GM12878 (cell line): ENCODE measurements around the gene RNF115. TPM values are rescaled to one million over a fixed set of nuclear protein-coding genes. Genes with fewer than 3 reads are reported as not detected.
A peak's percentile ranks its signal among the peaks of the same experiment; 100 is the strongest.

Experiments
- ATAC-seq: fragments of 200-7000 bp; cut with Tn5 transposase; 3 replicates; pipeline ENCODE4 v1.9.1; 2020; ENCODE audit warnings: mild to moderate bottlenecking, moderate library complexity
- BruUV-seq: library from RNA; stranded (reverse); fragments of 400-500 nt; replicated peaks from 2 replicates; lab custom pipeline; 2021; lab: Mats Ljungman, UMichigan
- CTCF ChIA-PET: fragments of 300-600 bp; sonication (Branson Sonifier 250); formaldehyde crosslinking; extraction: SDS; loops from one replicate; lab custom pipeline; 2021; ENCODE audit warnings: inconsistent platforms; lab: Yijun Ruan, JAX
- POLR2A ChIA-PET: fragments of 350-600 bp; formaldehyde crosslinking; extraction: SDS; loops from one replicate; lab custom pipeline; 2021; ENCODE audit warnings: inconsistent platforms; lab: Charles Lee
- RAD21 ChIA-PET: fragments of 300-600 bp; sonication (Branson Sonifier 250); formaldehyde crosslinking; loops from one replicate; lab custom pipeline; 2023; ENCODE audit warnings: antibody characterized with exemption; ENCODE audit not compliant: unreplicated experiment; lab: Charles Lee
- SMC1A ChIA-PET: fragments of 300-600 bp; sonication (Branson Sonifier 250); formaldehyde crosslinking; loops from one replicate; lab custom pipeline; 2023; ENCODE audit not compliant: unreplicated experiment, uncharacterized antibody; lab: Charles Lee
- DNase-seq: peaks from one replicate; pipeline ENCODE4 v3.0.0-alpha.2; 2011; ENCODE audit warnings: low read depth, low spot score
- FAIRE-seq: peaks from 3 replicates; lab custom pipeline; 2011; peaks lifted over from hg19 to GRCh38; lab: Jason Lieb, UNC
- H2AFZ ChIP-seq: 2 replicates; pipeline ENCODE4 v1.6.0; 2011; ENCODE audit warnings: low read depth, low read length, control low read depth; ENCODE audit not compliant: control insufficient read depth
- H3K27ac ChIP-seq: 2 replicates; pipeline ENCODE4 v1.5.1; 2011; ENCODE audit warnings: control low read depth; ENCODE audit not compliant: control insufficient read depth, insufficient read depth
- H3K27me3 ChIP-seq, 2 experiments: replicated peaks in 1 of 2; 2 replicates each; pipeline versions ENCODE4 v1.6.0 to v1.6.1; 2011; ENCODE audit warnings: low read length in 1 of 2; ENCODE audit not compliant: control insufficient read depth in 2 of 2, insufficient read depth in 2 of 2
- H3K36me3 ChIP-seq, 2 experiments: 2 replicates each; pipeline ENCODE4 v1.5.1; 2011; ENCODE audit warnings: low read length in 1 of 2; ENCODE audit not compliant: control insufficient read depth in 2 of 2, insufficient read depth in 2 of 2
- H3K4me1 ChIP-seq: 2 replicates; pipeline ENCODE4 v1.6.1; 2011; ENCODE audit warnings: mild to moderate bottlenecking, low read length, moderate library complexity, mixed read lengths; ENCODE audit not compliant: control insufficient read depth, insufficient read depth
- H3K4me2 ChIP-seq: 2 replicates; pipeline ENCODE4 v1.6.0; 2011; ENCODE audit warnings: control low read depth; ENCODE audit not compliant: control insufficient read depth, insufficient read depth
- H3K4me3 ChIP-seq: fragments of 200-600 bp; sonication (generic); 2 replicates; pipeline ENCODE4 v1.5.1; 2016
- H3K79me2 ChIP-seq: 2 replicates; pipeline ENCODE4 v1.6.0; 2011; ENCODE audit warnings: low read length; ENCODE audit not compliant: control insufficient read depth, insufficient read depth
- H3K9ac ChIP-seq: 2 replicates; pipeline ENCODE4 v1.8.0; 2011; ENCODE audit warnings: low read length, control low read depth, mixed read lengths; ENCODE audit not compliant: control insufficient read depth, insufficient read depth
- H3K9me3 ChIP-seq: replicated peaks from 3 replicates; pipeline ENCODE4 v1.5.1; 2011; ENCODE audit warnings: mild to moderate bottlenecking, low read length; ENCODE audit not compliant: control insufficient read depth, insufficient read depth
- H4K20me1 ChIP-seq: 2 replicates; pipeline ENCODE4 v1.6.0; 2011; ENCODE audit not compliant: control insufficient read depth, insufficient read depth
- CREB1 ChIP-seq: IDR thresholded peaks from 2 replicates; pipeline ENCODE4 v1.6.1; 2012; ENCODE audit warnings: low read depth, mild to moderate bottlenecking, inconsistent platforms
- JUNB ChIP-seq: IDR thresholded peaks from 2 replicates; pipeline ENCODE4 v1.6.1; 2016; ENCODE audit warnings: antibody characterized with exemption, mild to moderate bottlenecking
- PAX5 ChIP-seq: IDR thresholded peaks from 2 replicates; pipeline ENCODE4 v1.6.1; 2011; ENCODE audit warnings: low read depth, low read length, borderline replicate concordance
- SPI1 ChIP-seq: IDR thresholded peaks from 2 replicates; pipeline ENCODE4 v1.6.1; 2011; ENCODE audit warnings: low read depth, mild to moderate bottlenecking, low read length, moderate library complexity, borderline replicate concordance; ENCODE audit not compliant: insufficient read depth
- SREBF1 ChIP-seq: IDR thresholded peaks from 2 replicates; pipeline ENCODE4 v1.6.1; 2012; ENCODE audit warnings: mild to moderate bottlenecking, low read length
- STAT3 ChIP-seq: IDR thresholded peaks from 2 replicates; pipeline ENCODE4 v1.6.1; 2011; ENCODE audit warnings: low read depth, low read length, improper control_type of control experiment
- WGBS: methylation state at CpG from one replicate; pipeline ENCODE4 v1.1.6; 2016; ENCODE audit warnings: low lambda C conversion rate; ENCODE audit not compliant: insufficient replicate concordance, insufficient coverage; ENCODE audit errors: missing lambda C conversion rate; 5-methylcytosine and 5-hydroxymethylcytosine counted together
- in situ Hi-C: fragments of 300-500 bp; cut with MboI; formaldehyde crosslinking; loops from 9 replicates; pipeline ENCODE4 v1.14.3; 2018; ENCODE audit warnings: mixed read lengths
- intact Hi-C: fragments of 100-400 bp; cut with micrococcal nuclease; formaldehyde crosslinking; loops from one replicate; pipeline ENCODE4 v1.14.2; 2022; ENCODE audit not compliant: unreplicated experiment
- polyA plus RNA-seq, 11 experiments: library from polyadenylated mRNA; depleted of rRNA in 4 of 11; unstranded in 6 of 11; stranded (reverse) in 5 of 11; fragments of >200 nt; fragmentation: Nextera tagmentation in 4 of 11; fragmentation: Illumina TruSeq in 1 of 11; extraction: Ambion mirVana in 4 of 11; extraction: Trizol in 1 of 11; gene quantifications; 1 replicate in 1 of 11; 2 replicates in 10 of 11; pipeline versions ENCODE4 v1.2.1 to v1.2.3, GENCODE V29; 2011 to 2016; ENCODE audit warnings: inconsistent platforms in 2 of 11, missing spikeins in 2 of 11, low read depth in 1 of 11
- total RNA-seq, 4 experiments: library from RNA; depleted of rRNA in 3 of 4; stranded (reverse); fragments of >200 nt in 3 of 4; fragmentation: Illumina TruSeq in 1 of 4; extraction: Trizol in 1 of 4; gene quantifications; 2 replicates each; pipeline versions ENCODE4 v1.2.1 to v1.2.3, GENCODE V29; 2013 to 2021

RNF115 gene
- total and polyA plus RNA-seq, 10 of the 15 experiments (the other 5 are each of a cell fraction or from before 2014, with no cell fraction given) = 3.4 to 22.0 (median 12.9) TPM

GRCh38 chr1:145804235-145805045, 19.5 kb downstream of the RNF115 start:
- no peak for FAIRE-seq

GRCh38 chr1:145799806-145800205, 24.1 kb downstream of the RNF115 start:
- ATAC-seq = no peak
- Histone ChIP-seq H3K9ac (no peak overlapping the region), H3K4me2 (no peak overlapping the region), H2AFZ (no peak overlapping the region), H3K79me2 (peaks cover 3% of the 10 kb centered on the region), H3K27ac (no peak overlapping the region), H3K27me3 (no peaks in the 10 kb centered on the region), H3K4me3 (no peak overlapping the region), H3K4me1 (no peaks in the 10 kb centered on the region; the same call in none of the 2 replicates), H3K9me3 (peaks cover 10% of the 10 kb centered on the region), H3K36me3 (no peaks in the 10 kb centered on the region), H4K20me1 (no peaks in the 10 kb centered on the region)
- FAIRE-seq = no peak
- RAD21 ChIA-PET = no interaction called here
- no peak for DNase-seq
- TF ChIP-seq PAX5 (no peak), JUNB (no peak), STAT3 (no peak), CREB1 (no peak)
- 100% methylated on average over 2 of the region's 2 CpGs for WGBS
- intact Hi-C loops = no loop called here
- CTCF ChIA-PET = no interaction called here
- SMC1A ChIA-PET = no interaction called here
- in situ Hi-C loops = no loop called here
- no TSS peak for BruUV-seq
- POLR2A ChIA-PET = no interaction called here

More at GRCh38 chr1:145804235-145805045, 19.5 kb downstream of the RNF115 start:
- Histone ChIP-seq H4K20me1 (no peaks in the 10 kb centered on the region), H3K79me2 (peaks cover 10% of the 10 kb centered on the region), H3K4me2 (no peak overlapping the region), H3K27me3 (no peaks in the 10 kb centered on the region), H3K9ac (no peak overlapping the region), H3K36me3 (no peaks in the 10 kb centered on the region), H3K9me3 (no peaks in the 10 kb centered on the region; the same call in 2 of the 3 replicates), H2AFZ (no peak overlapping the region), H3K4me1 (no peaks in the 10 kb centered on the region; the same call in none of the 2 replicates), H3K4me3 (no peak overlapping the region), H3K27ac (no peak overlapping the region)
- RAD21 ChIA-PET = interaction anchor here (1.2 kb wide), 1 partner anchor 24 kb away, joined by 3 read pairs; no protein-coding TSS in a partner anchor
- SMC1A ChIA-PET = interaction anchor here (0.9 to 1.4 kb wide), 3 partner anchors 9 to 16 kb away, joined by 3 to 4 read pairs (median 3); no protein-coding TSS in a partner anchor
- BruUV-seq = no TSS peak
- intact Hi-C loops = no loop called here
- in situ Hi-C loops = no loop called here
- 96% methylated on average over 3 of the region's 3 CpGs for WGBS
- DNase-seq = no peak
- POLR2A ChIA-PET = interaction anchor here (1.4 kb wide), 1 partner anchor 12 kb away, joined by 3 read pairs; no protein-coding TSS in a partner anchor
- TF ChIP-seq SPI1 (peak; percentile 46; the same call in 1 of the 2 replicates), SREBF1 (no peak)
- CTCF ChIA-PET = interaction anchor here (0.6 to 1.1 kb wide), 4 partner anchors 14 to 107 kb away, joined by 3 to 4 read pairs (median 4); partner anchors contain the start of gene PIAS3
- ATAC-seq = no peak
